HepG2 (cell line): ENCODE results near the gene GPATCH4. TPM values are rescaled to one million over a fixed set of nuclear protein-coding genes. Genes with fewer than 3 reads are reported as not detected.

Source experiments
- ASH2L ChIP-seq: fragments of 300-600, 200-600 bp; sonication (generic); IDR thresholded peaks from 2 replicates; pipeline ENCODE4 v1.7.0; 2017; ENCODE audit warnings: low read depth, mild to moderate bottlenecking, moderate library complexity, mixed read lengths, low read length; ENCODE audit not compliant: insufficient read length
- CREM ChIP-seq, 2 experiments: sonication (generic) in 1 of 2; formaldehyde crosslinking in 1 of 2; IDR thresholded peaks; 2 replicates each; pipeline versions ENCODE4 v1.4.0 to v1.6.1; 2016 to 2020; ENCODE audit warnings: antibody characterized with exemption in 1 of 2, mild to moderate bottlenecking in 1 of 2, missing genetic modification reagents in 1 of 2
- EEA1 ChIP-seq: sonication (generic); formaldehyde crosslinking; IDR thresholded peaks from 2 replicates; pipeline ENCODE4 v1.5.1; 2020; ENCODE audit warnings: mild to moderate bottlenecking, missing genetic modification reagents, borderline replicate concordance
- GATA4 ChIP-seq: sonication (generic); IDR thresholded peaks from 2 replicates; pipeline ENCODE4 v1.6.1; 2016; ENCODE audit warnings: antibody characterized with exemption, low read depth, borderline replicate concordance
- HHEX ChIP-seq: IDR thresholded peaks from 2 replicates; pipeline ENCODE4 v1.6.1; 2016; ENCODE audit warnings: control low read depth
- HNF4G ChIP-seq, 2 experiments: sonication (generic) in 1 of 2; formaldehyde crosslinking in 1 of 2; IDR thresholded peaks; 2 replicates each; pipeline versions ENCODE4 v1.4.0 to v1.6.1; 2011 to 2020; ENCODE audit warnings: borderline replicate concordance in 2 of 2, low read depth in 2 of 2, mild to moderate bottlenecking in 2 of 2, low read length in 1 of 2, missing genetic modification reagents in 1 of 2, moderate library complexity in 1 of 2
- KAT8 ChIP-seq: IDR thresholded peaks from 2 replicates; pipeline ENCODE4 v1.6.1; 2016; ENCODE audit warnings: missing genetic modification reagents, missing compliant biosample characterization
- NR0B2 ChIP-seq: sonication (generic); formaldehyde crosslinking; IDR thresholded peaks from 2 replicates; pipeline ENCODE4 v1.4.0; 2020; ENCODE audit warnings: mild to moderate bottlenecking, missing genetic modification reagents
- PHF8 ChIP-seq: sonication (generic); formaldehyde crosslinking; IDR thresholded peaks from 2 replicates; pipeline ENCODE4 v1.5.0; 2020; ENCODE audit warnings: missing genetic modification reagents
- USF2 ChIP-seq, 2 experiments: sonication (generic) in 1 of 2; formaldehyde crosslinking in 1 of 2; IDR thresholded peaks; 2 replicates each; pipeline versions ENCODE4 v1.5.1 to v1.6.1; 2011 to 2020; ENCODE audit warnings: borderline replicate concordance in 1 of 2, low read depth in 1 of 2, low read length in 1 of 2, mild to moderate bottlenecking in 1 of 2, missing genetic modification reagents in 1 of 2, moderate library complexity in 1 of 2
- YY1 ChIP-seq: IDR thresholded peaks from 2 replicates; pipeline ENCODE4 v1.6.1; 2011; ENCODE audit warnings: low read length, low read depth, moderate library complexity, mild to moderate bottlenecking; ENCODE audit not compliant: insufficient read depth, insufficient replicate concordance
- ZMYM4 ChIP-seq: sonication (generic); formaldehyde crosslinking; IDR thresholded peaks from 2 replicates; pipeline ENCODE4 v1.8.1; 2023; ENCODE audit warnings: mild to moderate bottlenecking, missing genetic modification reagents
- ZNF33B ChIP-seq: sonication (generic); formaldehyde crosslinking; IDR thresholded peaks from 2 replicates; pipeline ENCODE4 v1.5.1; 2020; ENCODE audit warnings: mild to moderate bottlenecking, missing genetic modification reagents
- ZNF382 ChIP-seq: sonication (generic); formaldehyde crosslinking; IDR thresholded peaks from 2 replicates; pipeline ENCODE4 v1.5.0; 2020; ENCODE audit warnings: missing genetic modification reagents, mild to moderate bottlenecking, borderline replicate concordance
- ZNF451 ChIP-seq: sonication (generic); formaldehyde crosslinking; IDR thresholded peaks from 2 replicates; pipeline ENCODE4 v1.5.0; 2020; ENCODE audit warnings: mild to moderate bottlenecking, missing genetic modification reagents
- ZNF598 ChIP-seq: sonication (generic); formaldehyde crosslinking; IDR thresholded peaks from 2 replicates; pipeline ENCODE4 v1.5.1; 2020; ENCODE audit warnings: mild to moderate bottlenecking, missing genetic modification reagents, borderline replicate concordance
- ZNF674 ChIP-seq: sonication (generic); formaldehyde crosslinking; IDR thresholded peaks from 2 replicates; pipeline ENCODE4 v1.5.0; 2020; ENCODE audit warnings: low read depth, mild to moderate bottlenecking, missing genetic modification reagents
- ZNF703 ChIP-seq: sonication (generic); formaldehyde crosslinking; IDR thresholded peaks from 2 replicates; pipeline ENCODE4 v1.5.1; 2020; ENCODE audit warnings: missing genetic modification reagents, mild to moderate bottlenecking, moderate library complexity, borderline replicate concordance
- ZNF772 ChIP-seq: sonication (generic); formaldehyde crosslinking; IDR thresholded peaks from 2 replicates; pipeline ENCODE4 v1.5.0; 2020; ENCODE audit warnings: mild to moderate bottlenecking, missing genetic modification reagents
- ZNF792 ChIP-seq: IDR thresholded peaks from 2 replicates; pipeline ENCODE4 v1.6.1; 2016
- polyA plus RNA-seq, 8 experiments: library from polyadenylated mRNA; depleted of rRNA in 3 of 8; stranded (reverse) in 7 of 8; unstranded in 1 of 8; fragments of >200 nt; fragmentation: Illumina TruSeq in 4 of 8; extraction: Trizol in 4 of 8; gene quantifications; 2 replicates each; pipeline versions ENCODE4 v1.2.1 to v1.2.3, GENCODE V29; 2011 to 2016; ENCODE audit warnings: low read depth in 4 of 8, missing spikeins in 1 of 8, mixed read lengths in 1 of 8; ENCODE audit not compliant: insufficient read depth in 1 of 8
- total RNA-seq, 5 experiments: library from RNA; depleted of rRNA; stranded (reverse); fragments of >200 nt; fragmentation: Illumina TruSeq; extraction: Trizol; gene quantifications; 2 replicates each; pipeline ENCODE4 v1.2.3, GENCODE V29; 2016; ENCODE audit warnings: low read depth in 1 of 5

The GPATCH4 gene
- total and polyA plus RNA-seq, 2 of the 13 experiments (the other 11 are each of a cell fraction or from before 2014, with no cell fraction given) = 19.2 to 37.9 TPM

GRCh38 chr1:156591432-156592157, 9.7 kb downstream of the GPATCH4 start, which contains the start of gene NAXE (continued):
- TF ChIP-seq USF2 (IDR thresholded peaks at IDR 0.05; ENCODE audit: low read depth, low read length) (no peak), USF2 (CRISPR knock-in tag; IDR thresholded peaks at IDR 0.05; ENCODE audit: borderline replicate concordance) (no peak), PHF8 (CRISPR knock-in tag) (peak; percentile 96), ASH2L (peak; percentile 67), EEA1 (peak; percentile 86; the same call in 1 of the 2 replicates), ZNF772 (CRISPR knock-in tag) (no peak), ZNF674 (no peak), ZNF598 (0 out of 2 replicates have a peak, but pooled peaks have one; percentile 59), ZNF792 (peak; percentile 35; the same call in 1 of the 2 replicates), ZNF33B (CRISPR knock-in tag) (peak; percentile 51; the same call in 1 of the 2 replicates), ZNF703 (CRISPR knock-in tag) (no peak), ZNF382 (no peak), YY1 (peak; percentile 40), NR0B2 (CRISPR knock-in tag) (peak; percentile 57; the same call in 1 of the 2 replicates), ZMYM4 (CRISPR knock-in tag) (peak; percentile 15; the same call in 1 of the 2 replicates), KAT8 (CRISPR knock-in tag) (peak; percentile 80), ZNF451 (CRISPR knock-in tag) (peak; percentile 50; the same call in 1 of the 2 replicates), GATA4 (peak; percentile 58), CREM (IDR thresholded peaks at IDR 0.05) (no peak), CREM (CRISPR knock-in tag; IDR thresholded peaks at IDR 0.05) (no peak), HNF4G (IDR thresholded peaks at IDR 0.05; ENCODE audit: borderline replicate concordance, low read depth, low read length) (no peak), HNF4G (CRISPR knock-in tag; IDR thresholded peaks at IDR 0.05; ENCODE audit: borderline replicate concordance, low read depth) (no peak), HHEX (CRISPR knock-in tag) (no peak)
